ENCODE measurements around the gene HHIP. TPM values are rescaled to one million over a fixed set of nuclear protein-coding genes. Genes with fewer than 3 reads are reported as not detected.
"Not testable (repeated sequence)": the region's sequence is repeated elsewhere in the genome, so short reads cannot be mapped to it uniquely, and the experiment has no call there.

Gene HHIP
- total RNA-seq, 1 donor from 2014 or later = not detected

DNA sequence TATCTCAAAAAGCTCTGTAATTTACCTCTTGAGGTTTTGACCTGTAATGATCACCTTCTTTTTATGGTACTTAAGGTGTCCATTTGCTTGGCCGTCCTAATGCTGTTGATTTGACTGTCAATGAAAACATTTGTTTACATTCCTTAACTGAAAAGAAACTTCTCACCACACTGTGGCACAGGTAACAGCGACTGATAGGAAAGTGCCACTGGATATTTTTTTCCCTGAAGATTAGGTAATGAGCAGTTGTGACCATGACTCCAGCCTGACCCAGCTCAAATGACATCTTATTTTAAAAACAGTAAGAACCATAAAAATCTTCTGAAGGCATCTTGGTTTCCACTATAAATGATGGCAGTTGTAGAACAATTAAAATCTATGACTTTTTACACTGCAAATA lies 87.6 kb downstream of the HHIP start:
- intact Hi-C loops (cut with DNase I) = no loop called here
- ATAC-seq (no peak), DNase-seq (ENCODE audit: missing footprints) (no peak)

DNA sequence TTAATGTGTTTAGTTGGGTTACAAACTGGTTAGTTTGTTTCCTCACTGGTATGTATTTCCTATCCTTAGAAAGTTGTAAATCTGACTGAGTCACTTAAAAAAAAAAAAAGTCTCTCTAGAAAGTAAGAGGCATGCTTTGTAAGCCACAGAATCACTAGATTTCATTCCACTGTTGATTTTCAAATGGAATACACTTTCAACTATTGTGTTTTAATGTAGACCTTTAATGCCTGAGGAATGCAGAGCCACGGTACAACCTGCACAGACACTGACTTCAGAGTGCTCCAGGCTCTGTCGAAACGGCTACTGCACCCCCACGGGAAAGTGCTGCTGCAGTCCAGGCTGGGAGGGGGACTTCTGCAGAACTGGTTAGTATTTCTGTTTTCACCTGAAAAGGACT lies 88.6 kb downstream of the HHIP start:
- intact Hi-C loops (cut with DNase I) = no loop called here
- DNase-seq (ENCODE audit: missing footprints) (no peak), ATAC-seq (no peak)

DNA sequence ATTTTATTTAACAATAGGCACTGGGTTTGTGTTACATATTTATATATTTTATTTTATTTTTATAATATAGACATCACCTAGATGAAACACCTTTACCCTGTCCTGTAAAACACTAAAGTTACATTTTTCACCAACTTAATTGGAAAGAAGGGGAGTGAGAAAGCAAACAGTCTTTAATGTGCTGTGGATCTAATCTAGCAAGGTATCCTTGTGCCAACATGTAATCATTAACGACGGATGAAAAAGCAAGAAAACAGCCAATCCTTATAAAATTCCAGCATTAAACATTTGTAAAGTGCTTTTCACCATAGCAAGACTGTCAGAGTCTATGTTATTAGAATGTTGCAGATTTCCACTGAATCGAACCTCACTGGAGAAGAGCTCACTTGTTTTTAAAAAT lies 92.7 kb downstream of the HHIP start:
- no peak for ATAC-seq
- intact Hi-C loops (cut with DNase I) = no loop called here

DNA sequence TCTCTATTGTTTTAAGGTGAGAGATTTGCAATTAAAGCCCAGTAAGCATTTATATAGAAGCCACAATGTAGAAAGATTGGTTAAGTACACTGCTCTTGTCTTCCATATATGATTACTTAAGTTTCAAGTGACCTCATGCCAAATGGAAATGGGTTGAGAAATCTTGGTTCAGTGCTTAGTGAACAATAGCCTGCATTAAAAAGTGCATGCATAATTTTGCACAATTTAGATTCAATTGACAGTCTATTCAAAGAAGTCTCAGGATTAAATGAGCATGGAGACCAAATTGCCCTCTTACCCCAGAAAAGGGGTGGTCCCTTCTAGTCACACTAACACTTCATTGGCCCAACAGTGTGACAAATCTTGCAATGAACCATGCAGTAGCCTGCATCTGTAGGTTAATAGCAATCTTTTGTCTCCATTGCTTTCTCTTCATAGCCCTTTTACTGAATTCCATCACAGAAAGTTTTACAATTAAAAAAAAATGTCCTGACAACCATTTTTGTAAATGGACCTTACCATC lies 93.6 kb downstream of the HHIP start:
- DNase-seq (ENCODE audit: missing footprints) (no peak), ATAC-seq (no peak)
- intact Hi-C loops (cut with DNase I) = no loop called here

More for the DNA sequence above, 92.7 kb downstream of the HHIP start:
- no peak for DNase-seq (ENCODE audit: missing footprints)

DNA sequence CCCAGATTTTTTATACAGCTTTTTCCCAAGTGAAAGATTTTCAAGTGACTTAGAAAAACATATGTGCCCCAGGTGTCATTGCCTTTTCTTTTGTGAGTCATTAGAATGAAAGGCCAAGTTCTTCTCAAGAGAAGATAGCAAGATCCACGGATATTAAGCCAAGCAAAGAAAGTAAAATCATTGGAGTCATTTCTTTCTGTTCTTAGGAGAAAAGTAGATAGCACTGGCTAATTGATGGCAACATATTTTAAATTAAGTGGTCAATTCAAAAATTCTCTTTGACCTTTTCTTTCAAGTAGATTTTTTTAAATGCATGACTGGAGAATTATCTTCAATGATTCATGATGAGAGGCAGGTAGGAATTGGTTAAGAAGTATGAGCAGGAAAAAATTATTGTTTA lies 94.4 kb downstream of the HHIP start:
- intact Hi-C loops (cut with DNase I) = no loop called here
- ATAC-seq (no peak), DNase-seq (ENCODE audit: missing footprints) (no peak)

DNA sequence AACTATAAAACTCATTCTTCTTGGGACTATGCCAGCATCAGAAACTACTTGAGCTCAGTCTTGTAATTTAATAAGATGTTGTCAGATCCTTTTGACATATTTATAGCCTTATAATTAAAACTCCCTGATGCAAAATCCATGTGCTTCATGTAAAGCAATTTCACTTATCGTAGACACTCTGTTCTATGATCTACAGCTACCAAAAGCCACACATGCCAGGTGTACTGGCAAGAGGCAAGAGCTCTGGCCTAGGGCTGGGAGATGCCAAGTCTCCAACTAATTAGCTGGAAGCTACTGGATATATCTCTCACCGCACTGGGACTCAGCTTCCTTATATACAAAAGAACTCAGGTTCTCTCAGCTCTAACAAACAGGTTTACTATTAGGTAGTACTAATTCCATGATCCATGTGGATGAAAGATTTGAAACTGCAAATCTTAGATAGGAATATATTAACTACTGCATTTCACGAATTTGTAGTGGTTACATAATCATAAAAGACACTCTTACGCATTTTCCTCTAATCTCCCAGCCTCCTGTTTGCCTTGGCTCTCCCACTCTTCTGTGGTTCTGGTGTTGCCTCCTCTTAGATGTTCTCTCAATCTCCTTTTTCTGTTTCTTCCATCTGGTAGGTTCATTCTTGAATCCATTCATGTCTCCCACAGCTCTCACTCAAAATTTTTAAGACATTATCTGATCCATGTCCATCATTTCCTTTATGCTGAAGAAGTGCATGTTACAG lies 103.0 kb downstream of the HHIP start:
- DNase-seq (ENCODE audit: missing footprints) = no peak
- intact Hi-C loops (cut with DNase I) = no loop called here
- ATAC-seq = no peak

DNA sequence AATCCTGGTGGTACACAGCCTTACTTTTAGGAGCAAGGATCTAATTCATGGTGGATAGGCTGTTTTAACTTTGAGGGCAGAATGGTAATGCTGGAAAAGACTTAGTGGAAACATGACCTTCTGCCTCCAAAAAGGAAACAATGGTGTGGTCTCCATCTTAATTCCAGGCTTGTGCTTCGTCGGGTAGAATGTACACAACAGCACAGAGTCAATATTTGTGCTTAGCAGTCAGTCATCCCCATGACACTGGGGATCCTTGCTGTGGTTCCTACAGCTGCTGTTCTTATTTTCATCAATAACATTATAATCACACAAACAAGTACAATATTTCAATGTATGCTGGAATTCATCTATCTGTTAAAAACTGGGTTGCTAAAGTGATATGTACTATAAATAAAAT lies 104.4 kb downstream of the HHIP start:
- intact Hi-C loops (cut with DNase I) = no loop called here
- no peak for ATAC-seq
- DNase-seq (ENCODE audit: missing footprints) = no peak

DNA sequence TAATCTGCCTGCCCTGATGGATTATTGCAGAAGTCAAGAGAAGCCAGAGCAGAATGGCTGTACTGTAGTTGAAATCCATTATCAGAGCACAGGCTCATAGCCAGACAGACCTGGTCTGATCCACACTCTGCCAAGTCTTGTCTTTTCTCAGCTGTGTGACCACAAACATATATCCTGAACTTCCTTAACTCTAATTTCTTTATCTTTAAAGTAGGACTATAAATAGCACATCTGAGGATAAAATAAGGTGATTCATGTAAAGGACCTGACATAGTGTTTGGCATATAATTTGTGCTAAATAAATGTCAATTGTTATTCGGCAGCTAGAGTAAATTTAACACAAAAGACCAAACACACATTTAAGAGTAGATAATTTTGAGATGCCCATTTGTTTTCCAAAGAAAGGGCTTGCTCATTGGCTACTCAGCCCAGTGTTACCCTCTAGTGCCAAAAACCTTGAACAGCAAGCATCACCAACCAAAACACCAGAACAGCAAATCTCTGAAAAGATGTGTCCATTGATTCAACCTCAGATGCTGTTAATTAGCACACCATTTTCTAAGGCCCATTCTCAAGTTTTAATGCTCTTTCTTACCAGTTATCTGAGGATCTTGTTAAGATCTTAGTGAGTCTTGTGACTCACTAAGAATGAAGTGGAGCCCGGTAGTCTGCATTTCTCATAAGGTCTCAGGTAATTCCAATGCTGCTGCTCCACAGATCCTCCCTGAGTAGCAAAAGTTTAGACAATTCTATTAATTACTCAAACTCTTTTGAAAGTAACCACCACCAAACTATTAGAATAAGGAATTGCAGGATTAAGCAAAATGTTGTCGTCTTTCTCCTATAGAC lies 108.8 kb downstream of the HHIP start:
- no peak for ATAC-seq
- intact Hi-C loops (cut with DNase I) = no loop called here

DNA sequence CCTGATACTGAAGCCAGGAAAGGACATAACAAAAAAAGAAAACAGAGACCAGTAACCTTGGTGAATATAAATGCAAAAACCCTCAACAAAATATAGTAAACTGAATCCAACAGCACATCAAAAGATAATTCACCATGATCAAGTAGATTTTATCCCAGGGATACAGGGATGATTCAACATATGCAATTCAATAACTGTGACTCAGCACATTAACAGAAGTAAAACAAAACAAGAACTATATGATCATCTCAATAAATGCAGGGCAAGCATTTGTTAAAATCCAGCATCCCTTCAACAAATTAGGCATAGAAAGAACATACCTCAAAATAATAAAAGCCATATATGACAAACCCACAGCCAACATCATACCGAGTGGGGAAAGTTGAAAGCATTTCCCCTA lies 112.0 kb downstream of the HHIP start:
- intact Hi-C loops (cut with DNase I) = no loop called here
- ATAC-seq (no peak), DNase-seq (ENCODE audit: missing footprints) (no peak)

More for the DNA sequence above, 108.8 kb downstream of the HHIP start:
- no peak for DNase-seq (ENCODE audit: missing footprints)

DNA sequence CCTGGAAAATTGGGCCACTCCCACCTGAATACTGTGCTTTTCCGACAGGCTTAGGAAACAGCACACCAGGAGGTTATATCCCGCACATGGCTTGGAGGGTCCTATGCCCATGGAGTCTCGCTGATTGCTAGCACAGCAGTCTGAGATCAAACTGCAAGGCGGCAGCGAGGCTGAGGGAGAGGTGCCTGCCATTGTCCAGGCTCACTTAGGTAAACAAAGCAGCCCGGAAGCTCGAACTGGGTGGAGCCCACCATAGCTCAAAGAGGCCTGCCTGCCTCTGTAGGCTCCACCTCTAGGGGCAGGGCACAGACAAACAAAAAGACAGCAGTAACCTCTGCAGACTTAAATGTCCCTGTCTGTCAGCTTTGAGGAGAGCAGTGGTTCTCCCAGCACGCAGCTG lies 122.9 kb downstream of the HHIP start:
- DNase-seq (ENCODE audit: missing footprints); ATAC-seq; intact Hi-C loops (cut with DNase I): not testable (repeated sequence)

DNA sequence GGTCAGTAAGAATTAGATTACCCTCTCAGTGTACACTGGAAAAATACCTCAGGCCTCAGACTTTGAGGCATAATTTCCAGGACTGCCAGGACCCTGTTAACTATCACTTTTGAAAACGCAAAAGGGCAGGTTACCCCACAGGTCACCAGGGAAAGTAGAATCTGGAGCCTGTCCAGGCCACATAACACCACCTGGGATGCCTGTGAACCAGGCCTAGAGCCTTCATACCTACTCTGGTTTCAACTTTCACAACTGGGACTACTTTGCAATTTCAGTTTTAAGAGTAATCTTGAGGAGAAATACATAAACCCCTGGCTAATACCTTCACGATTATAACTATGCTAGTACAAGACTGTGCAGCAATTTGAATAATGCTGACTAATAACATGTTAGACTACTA lies 132.4 kb downstream of the HHIP start:
- intact Hi-C loops (cut with DNase I) = no loop called here
- no peak for ATAC-seq
- DNase-seq (ENCODE audit: missing footprints) = no peak

DNA sequence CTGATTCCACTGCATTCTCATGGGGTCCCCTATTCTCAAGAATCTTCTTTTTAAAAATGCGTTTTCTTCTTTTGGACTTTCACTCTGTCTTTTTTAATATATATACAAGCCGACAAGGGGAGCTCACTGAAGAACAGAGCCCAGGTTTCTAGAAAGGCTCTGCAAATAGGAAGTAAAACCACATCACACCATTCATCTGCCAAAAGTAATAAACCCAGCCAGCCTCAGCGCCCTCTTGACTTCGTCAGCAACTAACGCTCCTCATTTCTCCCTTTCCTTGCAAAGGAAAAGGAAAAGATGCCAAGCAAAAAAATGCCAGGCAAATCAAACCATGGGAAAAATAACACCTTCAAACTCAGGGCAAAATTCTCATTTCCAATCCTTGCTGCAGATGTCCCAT lies 136.4 kb downstream of the HHIP start:
- intact Hi-C loops (cut with DNase I) = no loop called here
- DNase-seq (ENCODE audit: missing footprints) (no peak), ATAC-seq (no peak)

DNA sequence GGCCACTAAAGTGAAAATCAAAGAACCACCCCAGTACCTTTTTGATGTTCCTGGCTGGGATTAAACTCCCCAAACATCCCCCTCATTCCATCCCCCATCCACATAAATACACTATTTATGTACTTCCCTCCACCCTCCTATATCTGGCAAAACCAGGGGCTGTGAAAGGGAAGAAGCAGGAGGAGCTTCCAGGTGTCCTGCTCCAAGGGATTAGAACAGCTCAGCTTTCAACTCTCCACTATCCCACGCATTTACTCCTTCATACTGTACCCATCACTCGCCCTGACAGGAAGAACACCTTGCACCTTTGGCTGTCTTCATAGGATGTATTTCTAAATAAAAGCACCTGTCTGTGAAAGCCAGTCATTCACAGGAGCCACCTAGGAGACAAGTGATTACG lies 140.0 kb downstream of the HHIP start:
- no peak for ATAC-seq
- intact Hi-C loops (cut with DNase I) = no loop called here
- DNase-seq (ENCODE audit: missing footprints) = no peak

DNA sequence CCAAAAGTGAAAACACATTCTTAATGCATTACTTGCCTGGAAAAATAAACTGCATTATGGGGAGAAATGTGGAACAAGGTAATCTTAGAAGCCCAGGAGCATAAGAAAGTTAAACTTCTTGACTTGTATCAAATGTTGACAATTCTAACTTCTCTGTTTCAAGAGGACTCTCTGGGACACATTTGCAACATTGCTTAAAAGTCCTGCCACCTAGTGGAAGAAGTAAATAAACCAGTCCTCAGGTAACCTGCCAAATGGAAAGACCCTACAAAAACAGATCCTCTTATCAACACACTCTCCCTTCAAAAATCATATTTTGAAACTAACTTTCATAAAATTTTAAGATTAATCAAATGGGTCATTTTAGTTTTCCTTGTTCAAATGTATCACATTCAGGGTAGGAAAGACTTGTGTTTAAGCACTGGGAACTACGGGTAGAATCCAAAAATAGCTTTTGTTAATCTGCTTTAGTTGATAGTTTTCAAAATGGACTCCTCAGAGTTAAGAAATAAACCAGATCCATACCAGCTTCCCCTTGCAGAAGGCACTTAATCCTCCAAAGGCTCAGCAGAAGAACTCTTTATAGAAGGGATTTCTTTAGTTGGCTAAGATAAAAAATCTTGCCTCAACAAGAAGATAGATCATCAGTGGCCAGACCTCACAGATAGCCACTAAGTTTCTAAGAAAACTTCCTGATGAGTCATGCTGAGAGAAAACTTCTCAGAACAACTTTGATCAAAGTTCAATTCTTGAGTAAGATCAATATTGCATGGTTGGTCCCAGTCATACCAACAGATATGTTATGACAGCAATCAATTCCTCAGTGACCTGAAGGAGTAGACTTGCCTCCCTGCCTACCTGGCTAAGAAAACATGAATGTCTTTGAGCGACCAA lies 141.7 kb downstream of the HHIP start:
- ATAC-seq = no peak
- intact Hi-C loops (cut with DNase I) = no loop called here

DNA sequence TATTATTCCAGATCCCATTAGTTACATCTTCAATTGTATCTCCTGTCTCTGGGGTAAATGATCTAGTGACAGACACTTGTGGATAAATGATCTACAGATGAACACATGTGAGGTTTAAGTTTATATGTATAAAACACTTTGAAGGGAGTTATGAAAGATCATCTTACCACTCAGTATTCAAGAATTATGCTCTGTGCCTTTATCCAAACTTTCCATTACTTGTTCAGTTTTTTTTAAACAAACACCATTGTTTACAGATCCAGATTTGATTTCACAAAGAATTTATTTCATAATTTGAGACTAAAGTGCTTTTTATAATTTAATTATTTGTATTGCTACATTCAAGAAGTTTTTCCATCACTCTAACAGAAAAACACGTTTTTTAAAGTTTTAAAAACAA lies 142.5 kb downstream of the HHIP start:
- DNase-seq (ENCODE audit: missing footprints) = no peak
- intact Hi-C loops (cut with DNase I) = no loop called here
- ATAC-seq = no peak

More for the DNA sequence above, 141.7 kb downstream of the HHIP start:
- DNase-seq (ENCODE audit: missing footprints) = no peak

DNA sequence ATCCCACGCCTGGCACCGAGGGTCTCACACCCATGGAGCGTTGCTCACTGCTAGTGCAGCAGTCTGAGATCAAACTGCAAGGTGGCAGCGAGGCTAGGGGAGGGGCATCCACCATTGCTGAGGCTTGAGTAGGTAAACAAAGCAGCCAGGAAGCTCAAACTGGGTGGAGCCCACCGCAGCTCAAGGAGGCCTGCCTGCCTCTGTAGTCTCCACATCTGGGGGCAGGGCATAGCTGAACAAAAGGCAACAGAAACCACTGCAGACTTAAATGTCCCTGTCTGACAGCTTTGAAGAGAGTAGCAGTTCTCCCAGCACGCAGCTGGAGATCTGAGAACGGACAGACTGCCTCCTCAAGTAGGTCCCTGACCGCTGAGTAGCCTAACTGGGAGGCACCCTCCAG lies 146.0 kb downstream of the HHIP start:
- intact Hi-C loops (cut with DNase I); DNase-seq (ENCODE audit: missing footprints); ATAC-seq: not testable (repeated sequence)
